T-helper 22 cell (primary cell): ENCODE results near the gene MINDY3.

ENCODE experiments used
- DNase-seq: peaks from one replicate; pipeline ENCODE4 v3.0.0-alpha.2; 2020; ENCODE audit warnings: low read depth

MINDY3 gene

DNA sequence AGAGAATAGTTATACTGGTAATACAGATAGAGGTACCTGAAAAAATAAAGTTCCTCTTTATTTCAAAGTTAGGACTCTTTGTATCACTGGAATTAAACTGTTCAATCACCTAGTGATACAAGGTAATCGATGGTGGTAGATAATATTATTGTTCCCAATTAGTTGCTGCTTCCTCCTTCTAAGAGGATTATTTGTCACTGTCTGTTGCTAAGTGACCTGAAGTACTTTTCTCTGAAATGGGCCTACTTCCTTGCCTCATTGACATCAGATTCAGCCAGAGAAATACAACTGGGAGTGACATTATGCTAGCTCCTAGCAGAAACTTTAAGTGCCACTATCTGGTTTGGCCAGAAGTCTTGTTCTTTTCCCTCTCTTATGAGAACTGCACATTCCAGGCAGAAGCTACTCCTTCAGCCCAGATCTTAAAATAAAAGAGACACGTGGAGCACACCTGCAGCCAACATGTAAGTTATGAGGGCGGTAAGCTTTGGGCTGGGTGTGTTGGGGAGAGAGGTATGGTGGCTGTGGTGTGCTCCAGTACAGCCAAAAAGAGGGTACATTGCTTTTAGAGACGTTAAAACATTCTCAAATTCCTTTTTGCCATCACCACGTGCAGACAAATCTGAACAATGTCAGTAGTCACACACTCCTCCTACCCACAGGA lies 54.8 kb downstream of the MINDY3 start:
- no peak for DNase-seq

GRCh38 chr10:15804109-15804508 lies 56.2 kb downstream of the MINDY3 start:
- DNase-seq = no peak

- no peak for DNase-seq
Measured at GRCh38 chr10:15802375-15802949, 57.8 kb downstream of the MINDY3 start.

- DNase-seq = no peak
Measured at GRCh38 chr10:15801641-15802040, 58.7 kb downstream of the MINDY3 start.

GRCh38 chr10:15801147-15801546 lies 59.2 kb downstream of the MINDY3 start:
- no peak for DNase-seq

GRCh38 chr10:15797346-15797745 lies 63.0 kb downstream of the MINDY3 start:
- no peak for DNase-seq

- no peak for DNase-seq
Measured at GRCh38 chr10:15796762-15797161, 63.5 kb downstream of the MINDY3 start.

DNA sequence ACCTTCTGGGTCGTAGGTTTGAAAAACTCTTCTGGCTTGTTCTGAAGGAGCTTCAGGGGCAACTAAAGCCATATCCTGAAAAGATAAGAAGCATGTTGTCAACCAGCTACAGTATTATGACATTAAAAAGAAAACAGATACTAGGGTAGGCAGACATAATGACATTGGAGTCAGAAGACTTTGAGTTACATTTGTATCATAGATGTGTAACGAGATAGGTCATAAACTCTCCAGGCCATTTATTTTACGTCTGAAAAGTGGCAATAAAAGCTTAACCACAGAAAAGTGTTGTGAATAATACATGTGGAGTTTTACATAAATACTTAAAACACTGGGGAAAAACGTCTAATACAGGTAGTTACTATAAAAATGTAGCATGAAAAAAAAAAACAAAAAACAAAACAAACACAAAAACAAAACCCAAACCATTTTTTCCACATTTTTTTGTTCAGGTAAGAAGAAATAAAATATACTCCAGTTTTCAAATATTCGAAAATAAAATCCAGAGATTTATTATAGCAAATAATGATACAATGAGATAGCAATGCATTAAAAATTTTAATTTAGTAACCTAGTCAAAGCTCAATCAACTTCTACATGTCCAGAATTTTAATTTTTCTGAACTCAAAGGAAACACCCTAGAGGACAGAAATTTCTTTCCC lies 64.1 kb downstream of the MINDY3 start:
- no peak for DNase-seq

GRCh38 chr10:15795036-15795792 lies 65.1 kb downstream of the MINDY3 start:
- no peak for DNase-seq

DNA sequence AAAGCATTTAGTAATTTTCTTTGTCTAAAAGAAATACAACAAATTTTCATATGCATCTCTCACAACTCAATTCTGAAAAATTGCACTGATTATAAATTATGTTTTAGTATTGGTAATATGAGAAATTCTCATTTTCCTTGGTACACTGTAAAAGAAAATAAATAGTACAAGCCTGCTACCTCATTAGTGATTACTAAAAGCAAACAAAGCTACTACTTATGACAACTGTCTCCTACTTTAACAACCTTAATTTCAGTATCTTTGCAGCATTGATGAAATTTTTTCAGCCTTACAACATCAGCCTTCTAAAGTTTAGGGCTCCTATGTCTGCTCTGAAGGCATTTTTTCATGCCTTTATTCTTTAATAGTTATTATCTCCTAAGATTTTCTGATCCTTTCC lies 65.7 kb downstream of the MINDY3 start:
- no peak for DNase-seq

GRCh38 chr10:15793664-15794063 lies 66.6 kb downstream of the MINDY3 start:
- no peak for DNase-seq

GRCh38 chr10:15792777-15793176 lies 67.5 kb downstream of the MINDY3 start:
- DNase-seq = no peak

GRCh38 chr10:15791816-15792524 lies 68.3 kb downstream of the MINDY3 start:
- DNase-seq = no peak

DNA sequence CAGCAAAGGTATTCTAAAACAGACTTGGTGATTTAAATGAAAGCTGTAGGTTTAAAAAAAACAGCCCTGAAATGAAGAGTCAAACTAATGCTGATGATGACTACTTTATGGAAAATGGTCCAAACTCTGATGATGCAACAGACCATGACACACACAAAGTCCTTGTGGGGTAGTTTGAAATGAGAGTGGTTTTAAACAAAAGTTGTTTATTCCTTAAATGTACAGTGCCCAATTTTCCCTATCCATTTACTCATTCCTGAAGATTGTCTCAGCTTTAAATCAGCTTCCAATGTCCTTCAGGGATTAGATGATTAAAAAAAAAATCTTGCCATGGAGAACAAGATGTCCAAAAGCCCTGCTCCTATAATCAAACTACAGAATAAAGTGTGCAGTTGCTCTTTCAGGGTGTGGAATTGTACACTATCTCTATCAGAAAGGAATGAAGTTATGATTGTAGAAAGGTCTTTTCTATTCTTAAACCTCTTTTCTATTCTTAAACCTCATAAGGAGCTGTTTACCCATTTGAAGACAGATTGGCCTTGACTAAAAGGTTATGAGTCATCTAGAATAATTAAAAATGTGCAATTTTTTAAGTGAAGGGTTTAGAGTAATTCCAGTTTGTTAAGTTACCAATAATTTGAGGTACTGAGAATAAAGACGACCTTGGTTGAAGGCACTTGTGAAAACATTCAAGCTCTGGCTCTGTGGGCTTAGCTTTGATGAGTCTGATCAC lies 70.3 kb downstream of the MINDY3 start:
- no peak for DNase-seq

DNA sequence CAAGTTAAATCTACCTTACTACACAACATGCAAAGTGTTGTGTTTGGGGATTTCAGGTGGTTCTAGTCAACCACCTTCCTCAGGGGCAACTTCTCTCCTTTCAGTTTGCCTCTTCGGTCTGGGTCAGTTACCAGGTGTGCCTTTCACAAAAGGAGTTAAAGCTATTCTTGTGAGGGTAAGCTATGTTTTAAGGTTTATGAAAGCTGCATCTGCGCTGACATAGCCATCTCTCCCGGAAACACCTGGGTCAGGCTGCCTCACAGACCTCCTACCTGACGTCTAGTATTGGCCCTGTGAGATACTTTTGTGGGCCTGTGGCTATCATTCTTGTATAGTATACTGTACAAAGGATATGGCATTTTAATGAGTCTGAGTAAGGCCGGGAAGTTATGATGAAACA lies 72.9 kb downstream of the MINDY3 start:
- no peak for DNase-seq

- DNase-seq = no peak
Measured at GRCh38 chr10:15784662-15785300, 75.5 kb downstream of the MINDY3 start.

DNA sequence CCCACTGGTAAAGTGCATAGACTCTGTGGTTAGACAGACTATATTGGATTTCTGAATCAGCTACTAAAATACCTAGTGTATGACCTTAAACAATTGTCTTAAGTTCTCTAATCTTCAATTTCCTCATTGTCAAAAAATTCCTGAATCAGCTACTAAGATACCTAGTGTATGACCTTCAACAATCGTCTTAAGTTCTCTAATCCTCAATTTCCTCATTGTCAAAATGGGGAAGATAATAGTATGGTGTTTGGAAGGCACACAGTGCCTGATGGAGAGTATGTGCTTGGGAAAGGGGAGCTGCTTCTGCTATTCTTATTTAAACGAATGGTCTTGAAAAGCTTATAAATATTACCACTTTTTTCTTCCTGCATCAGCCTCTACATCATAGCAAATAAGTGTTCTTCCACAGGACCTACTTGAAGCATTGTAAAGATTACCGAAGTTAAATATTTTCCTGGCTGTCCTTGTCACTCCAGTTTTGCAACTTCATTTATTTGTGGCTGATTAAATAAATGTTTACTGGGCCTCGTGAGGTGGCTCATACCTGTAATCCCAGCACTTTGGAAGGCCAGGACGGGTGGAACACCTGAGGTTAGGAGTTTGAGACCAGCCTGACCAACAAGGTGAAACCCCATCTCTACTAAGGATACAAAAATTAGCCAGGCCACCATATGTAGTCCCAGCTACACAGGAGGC lies 76.2 kb downstream of the MINDY3 start:
- no peak for DNase-seq

DNA sequence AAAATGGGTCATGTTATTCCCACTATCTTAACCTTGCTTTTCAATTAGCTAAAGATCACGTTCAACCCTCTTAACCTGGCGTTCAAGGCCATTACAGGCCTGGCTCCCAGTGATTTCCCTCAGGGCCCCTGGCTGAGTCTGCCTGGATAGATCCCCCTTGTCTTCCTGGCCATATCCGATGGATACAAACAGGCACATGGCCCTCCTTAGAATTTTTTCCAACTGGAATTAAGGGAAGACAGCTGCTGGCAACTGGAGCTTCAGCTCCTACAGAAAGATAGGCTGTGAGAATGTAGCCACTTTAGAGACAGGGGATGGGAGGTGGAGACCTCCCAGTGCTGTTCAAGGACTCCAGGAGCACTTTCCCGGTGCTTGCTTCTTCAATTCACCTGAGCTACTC lies 77.5 kb downstream of the MINDY3 start:
- DNase-seq = no peak

DNA sequence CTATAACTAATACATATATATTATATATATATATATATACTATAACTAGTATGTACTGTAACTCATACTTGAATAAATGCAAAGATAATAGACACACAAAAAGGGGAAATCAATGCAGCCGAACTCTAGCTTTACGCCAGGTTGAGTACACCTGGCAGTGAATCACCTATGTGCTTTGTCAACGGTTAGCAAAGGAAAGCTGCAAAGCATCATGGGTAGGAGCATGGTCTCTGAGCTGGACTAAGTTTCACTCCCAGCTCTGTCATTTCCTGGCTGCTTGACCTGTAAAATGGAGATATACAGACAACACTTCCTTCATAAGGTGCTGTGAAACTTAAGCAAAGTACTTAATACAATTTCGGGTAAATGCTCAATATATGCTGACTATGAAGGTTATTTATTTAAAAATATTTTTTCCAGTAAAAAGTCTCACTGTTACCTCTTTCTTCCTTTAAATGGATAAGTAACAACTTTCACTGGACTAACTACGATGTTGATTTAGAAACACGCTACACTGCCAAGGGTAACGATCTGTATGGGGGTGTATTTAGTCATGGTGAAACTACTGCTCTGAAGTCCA lies 78.8 kb downstream of the MINDY3 start:
- DNase-seq = no peak
